Kidney epithelial cell (primary cell): Measurements from ENCODE around the gene SND1. TPM values are rescaled to one million over a fixed set of nuclear protein-coding genes. Genes with fewer than 3 reads are reported as not detected.

Experiments used
- DNase-seq: peaks from one replicate; pipeline ENCODE4 v3.0.0-alpha.2; 2010; ENCODE audit warnings: low read depth
- H3K27me3 ChIP-seq: 2 replicates; pipeline ENCODE4 v1.6.0; 2011; ENCODE audit warnings: low read length; ENCODE audit not compliant: control insufficient read depth, insufficient read depth
- H3K36me3 ChIP-seq: 2 replicates; pipeline ENCODE4 v1.5.1; 2011; ENCODE audit warnings: low read length; ENCODE audit not compliant: control insufficient read depth, insufficient read depth
- H3K4me3 ChIP-seq: 2 replicates; pipeline ENCODE4 v1.5.1; 2011; ENCODE audit warnings: low read depth, mild to moderate bottlenecking, control low read depth, low read length
- total RNA-seq: library from RNA; depleted of rRNA; stranded (reverse); fragments of >200 nt; gene quantifications from 2 replicates; pipeline ENCODE4 v1.2.3, GENCODE V29; 2015
- TF ChIP-seq, protein P1 (sequence below): IDR thresholded peaks from 2 replicates; pipeline ENCODE4 v1.5.1; 2011; ENCODE audit warnings: mild to moderate bottlenecking, moderate library complexity, low read length, control low read depth, inconsistent platforms; ENCODE audit not compliant: insufficient read depth, poor library complexity, severe bottlenecking

SND1 gene
- total RNA-seq, 1 donor from 2014 or later, result 257 TPM

DNA sequence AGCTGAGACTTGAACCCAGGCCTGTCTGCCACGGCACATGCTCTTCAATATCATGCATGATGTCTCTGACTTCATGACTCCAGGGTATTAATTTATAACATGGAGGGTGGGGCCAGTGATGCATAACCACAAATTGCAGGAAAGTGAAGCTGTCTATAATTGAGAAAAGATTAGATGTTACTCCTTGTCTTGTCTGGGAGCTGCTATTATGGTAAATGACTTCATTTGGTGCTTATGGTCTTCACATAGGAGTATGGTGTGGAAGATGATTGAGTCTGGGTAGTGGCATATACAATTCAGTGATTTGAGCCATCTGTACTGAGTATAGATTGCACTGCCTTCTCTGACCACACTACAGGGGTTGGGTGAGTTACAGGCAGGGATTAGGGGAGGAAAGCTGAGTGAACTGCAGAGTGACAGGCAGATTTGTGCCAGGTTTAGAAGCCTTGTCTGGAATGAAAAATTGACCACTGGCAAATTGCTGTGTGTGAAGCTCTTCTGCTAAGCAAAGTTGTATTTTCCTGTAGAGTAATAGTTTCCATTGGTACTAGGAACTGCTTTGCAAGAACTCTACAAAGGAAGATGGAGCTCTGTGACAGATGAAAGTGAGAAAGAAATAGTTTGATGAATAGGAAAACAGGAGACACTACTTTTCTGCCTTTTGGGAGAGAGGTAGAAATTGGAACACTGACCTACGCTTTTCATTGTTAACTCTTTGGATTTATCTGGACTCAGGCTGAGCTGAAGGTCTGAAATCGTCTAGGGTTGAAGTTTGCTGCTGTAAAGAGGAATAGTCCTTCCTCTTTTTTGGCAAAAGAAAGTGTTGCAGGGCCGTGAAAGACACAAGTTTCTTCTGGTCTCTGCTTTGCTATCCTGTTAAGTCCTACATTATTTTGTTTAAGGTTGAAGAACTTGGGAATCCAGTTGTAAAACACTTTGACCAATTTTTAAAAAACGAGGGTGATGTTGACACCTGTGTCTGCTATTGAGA is 2.7 kb downstream of the SND1 start:
- Histone ChIP-seq H3K27me3 (no peaks in the 10 kb centered on the region), H3K36me3 (no peaks in the 10 kb centered on the region), H3K4me3 (no peak overlapping the region)
- TF ChIP-seq, protein P1, sequence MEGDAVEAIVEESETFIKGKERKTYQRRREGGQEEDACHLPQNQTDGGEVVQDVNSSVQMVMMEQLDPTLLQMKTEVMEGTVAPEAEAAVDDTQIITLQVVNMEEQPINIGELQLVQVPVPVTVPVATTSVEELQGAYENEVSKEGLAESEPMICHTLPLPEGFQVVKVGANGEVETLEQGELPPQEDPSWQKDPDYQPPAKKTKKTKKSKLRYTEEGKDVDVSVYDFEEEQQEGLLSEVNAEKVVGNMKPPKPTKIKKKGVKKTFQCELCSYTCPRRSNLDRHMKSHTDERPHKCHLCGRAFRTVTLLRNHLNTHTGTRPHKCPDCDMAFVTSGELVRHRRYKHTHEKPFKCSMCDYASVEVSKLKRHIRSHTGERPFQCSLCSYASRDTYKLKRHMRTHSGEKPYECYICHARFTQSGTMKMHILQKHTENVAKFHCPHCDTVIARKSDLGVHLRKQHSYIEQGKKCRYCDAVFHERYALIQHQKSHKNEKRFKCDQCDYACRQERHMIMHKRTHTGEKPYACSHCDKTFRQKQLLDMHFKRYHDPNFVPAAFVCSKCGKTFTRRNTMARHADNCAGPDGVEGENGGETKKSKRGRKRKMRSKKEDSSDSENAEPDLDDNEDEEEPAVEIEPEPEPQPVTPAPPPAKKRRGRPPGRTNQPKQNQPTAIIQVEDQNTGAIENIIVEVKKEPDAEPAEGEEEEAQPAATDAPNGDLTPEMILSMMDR, result no peak
- DNase-seq, result no peak

DNA sequence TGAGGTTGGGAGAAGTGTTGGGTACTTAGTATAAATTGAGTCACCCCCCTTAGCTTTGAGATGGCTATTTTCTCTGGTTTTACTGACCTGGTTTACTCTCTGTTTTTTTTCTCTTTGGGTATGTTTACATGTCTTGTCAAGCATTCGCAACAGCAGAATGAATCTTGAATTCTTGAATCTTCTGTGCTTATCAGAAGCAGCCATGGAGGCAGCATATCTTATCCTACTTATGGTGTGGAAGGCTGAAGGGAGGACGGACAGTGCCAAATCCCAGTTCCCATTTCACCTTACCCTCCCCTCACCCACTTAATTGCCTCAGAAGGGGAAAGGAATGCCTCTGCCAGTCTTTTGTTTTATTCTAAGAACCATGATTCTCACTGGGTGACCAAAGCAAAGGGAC is 3.7 kb downstream of the SND1 start:
- Histone ChIP-seq H3K4me3 (no peak overlapping the region), H3K36me3 (no peaks in the 10 kb centered on the region), H3K27me3 (no peaks in the 10 kb centered on the region)
- no peak for DNase-seq
- TF ChIP-seq, protein P1, result no peak

DNA sequence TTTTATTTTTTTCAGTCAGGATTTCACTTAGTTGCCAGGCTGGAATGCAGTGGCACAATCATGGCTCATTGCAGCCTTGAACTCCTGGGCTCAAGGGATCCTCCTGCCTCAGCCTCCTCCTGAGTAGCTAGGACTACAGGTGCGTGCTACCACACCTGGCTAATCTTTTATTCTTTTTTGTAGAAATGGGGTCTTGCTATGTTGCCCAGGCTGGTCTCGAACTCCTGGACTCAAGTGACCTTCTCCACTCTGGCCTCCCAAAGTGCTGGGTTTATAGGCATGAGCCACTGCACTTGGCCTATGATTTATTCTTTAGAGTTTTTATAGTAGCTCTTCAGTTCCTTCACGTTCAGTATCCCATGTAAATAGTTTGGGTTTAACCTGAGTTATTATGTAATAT is 5.5 kb downstream of the SND1 start:
- TF ChIP-seq, protein P1, result no peak
- DNase-seq, result no peak
- Histone ChIP-seq H3K4me3 (no peak overlapping the region), H3K36me3 (no peaks in the 10 kb centered on the region), H3K27me3 (no peaks in the 10 kb centered on the region)

DNA sequence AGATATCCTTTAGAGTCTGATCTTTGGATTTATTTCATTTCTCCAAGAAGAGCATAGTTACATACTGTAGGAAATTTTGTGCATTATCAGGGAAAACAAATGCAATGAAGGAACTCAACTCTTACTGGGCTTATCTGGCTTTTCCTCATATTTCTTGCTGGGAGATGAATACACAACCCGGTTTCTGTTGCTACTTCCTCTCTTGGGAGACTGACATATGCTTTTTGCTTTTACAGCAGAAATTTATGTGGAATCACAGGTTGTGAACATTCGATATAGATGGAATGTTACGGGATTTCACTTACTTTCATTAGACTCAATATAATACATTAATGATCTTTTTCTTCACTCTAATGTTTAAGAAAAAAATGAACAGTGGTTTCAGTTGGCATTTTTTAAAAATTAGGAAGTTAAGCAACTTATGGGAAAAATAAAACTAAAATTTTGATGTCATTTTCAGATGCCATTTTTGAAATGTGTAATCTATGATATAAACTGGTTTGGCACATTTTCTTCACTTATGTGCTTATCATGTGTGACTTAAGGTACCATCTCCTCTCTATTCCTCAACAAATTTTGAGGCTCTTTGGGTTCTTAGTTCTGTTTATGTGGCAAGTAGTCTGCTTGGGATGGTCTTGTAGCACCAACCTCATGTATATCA is 7.1 kb downstream of the SND1 start:
- TF ChIP-seq, protein P1, result no peak
- Histone ChIP-seq H3K36me3 (no peaks in the 10 kb centered on the region), H3K4me3 (no peak overlapping the region), H3K27me3 (no peaks in the 10 kb centered on the region)
- no peak for DNase-seq

DNA sequence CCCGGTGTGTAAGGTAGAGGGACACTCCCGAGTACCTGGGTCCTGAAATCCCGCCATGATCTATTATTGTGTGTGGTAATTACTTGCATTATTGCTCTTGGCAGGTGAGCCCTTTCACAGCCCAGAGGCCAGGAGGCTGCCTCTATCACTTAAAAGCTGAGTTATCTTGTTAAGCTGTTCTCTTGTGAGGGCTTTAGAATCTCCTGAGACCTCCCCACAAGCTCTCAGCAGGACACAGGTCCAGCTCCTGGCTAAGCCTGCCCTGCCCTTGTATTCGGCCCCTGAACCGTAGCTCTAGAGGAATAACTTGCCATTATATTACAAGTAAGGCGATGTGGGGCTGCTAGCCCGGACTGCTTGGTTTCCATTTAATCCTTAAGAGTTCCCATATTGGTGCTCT is 13.9 kb downstream of the SND1 start:
- no peak for DNase-seq
- TF ChIP-seq, protein P1, result no peak
- no peaks in the 10 kb centered on the region for H3K27me3 ChIP-seq
- no peaks in the 10 kb centered on the region for H3K36me3 ChIP-seq
- no peak overlapping the region for H3K4me3 ChIP-seq
